Stomach (tissue), 4 donors: ENCODE measurements around the gene PCARE.

Experiments used
- EP300 ChIP-seq: sonication (generic); formaldehyde crosslinking; IDR thresholded peaks from one replicate; pipeline ENCODE4 v1.6.1; 2017; ENCODE audit warnings: antibody characterized with exemption
- POLR2A ChIP-seq, 4 donors: fragments of 450-650 bp; IDR thresholded peaks; one replicate each; pipeline ENCODE4 v1.6.1; 2016; ENCODE audit warnings: antibody characterized with exemption in 4 of 4, control low read depth in 2 of 4, mild to moderate bottlenecking in 1 of 4, moderate library complexity in 1 of 4
- POLR2AphosphoS5 ChIP-seq, 3 donors: sonication (generic); formaldehyde crosslinking; IDR thresholded peaks; one replicate each; pipeline ENCODE4 v1.6.1; 2016; ENCODE audit warnings: antibody characterized with exemption in 3 of 3
- TF ChIP-seq, protein P1 (sequence below), 7 experiments: fragments of 450-650 bp in 4 of 7; fragments of 200-600 bp in 3 of 7; sonication (generic) in 3 of 7; IDR thresholded peaks; one replicate each; pipeline ENCODE4 v1.5.1; 2016 to 2019; ENCODE audit warnings: antibody characterized with exemption in 7 of 7, control low read depth in 2 of 7, mild to moderate bottlenecking in 1 of 7

DNA sequence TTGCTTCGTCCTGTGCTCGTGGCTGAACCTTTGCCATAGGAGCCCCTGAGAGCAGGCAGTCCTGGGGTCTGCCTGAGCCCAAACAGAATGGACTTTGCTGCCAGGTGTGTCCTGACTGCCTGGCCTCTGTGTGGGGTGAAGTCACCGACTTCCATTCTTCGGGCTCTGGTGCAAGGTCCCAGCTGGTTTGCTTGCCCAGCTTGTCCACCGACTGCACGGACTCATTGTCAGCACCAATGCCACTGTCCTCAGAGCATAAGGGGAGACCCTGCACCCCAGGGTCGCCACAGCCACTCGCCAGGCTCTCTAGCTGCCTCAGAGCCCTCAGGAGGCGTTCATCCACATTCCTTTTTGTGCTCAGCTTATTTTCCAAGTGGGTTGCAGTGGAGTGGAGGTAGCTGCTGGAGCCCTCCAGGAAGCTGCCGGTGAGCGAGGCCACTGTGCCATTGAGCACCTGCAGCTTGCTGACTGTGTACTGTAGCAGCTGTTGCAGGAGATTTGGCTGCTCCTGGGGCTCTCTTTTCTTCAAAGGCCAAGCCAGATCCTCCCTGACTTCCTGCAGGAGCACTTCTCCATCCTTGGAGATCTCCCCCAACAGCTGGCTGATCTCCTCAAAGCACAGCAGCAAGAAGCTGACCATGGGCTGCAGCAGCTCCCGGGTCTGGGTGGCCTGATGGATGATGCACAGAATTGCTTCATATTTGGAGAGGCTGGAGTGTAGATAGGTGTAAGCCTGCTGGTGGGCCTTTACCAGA, 1.2 kb downstream of the PCARE start:
- TF ChIP-seq, protein P1, sequence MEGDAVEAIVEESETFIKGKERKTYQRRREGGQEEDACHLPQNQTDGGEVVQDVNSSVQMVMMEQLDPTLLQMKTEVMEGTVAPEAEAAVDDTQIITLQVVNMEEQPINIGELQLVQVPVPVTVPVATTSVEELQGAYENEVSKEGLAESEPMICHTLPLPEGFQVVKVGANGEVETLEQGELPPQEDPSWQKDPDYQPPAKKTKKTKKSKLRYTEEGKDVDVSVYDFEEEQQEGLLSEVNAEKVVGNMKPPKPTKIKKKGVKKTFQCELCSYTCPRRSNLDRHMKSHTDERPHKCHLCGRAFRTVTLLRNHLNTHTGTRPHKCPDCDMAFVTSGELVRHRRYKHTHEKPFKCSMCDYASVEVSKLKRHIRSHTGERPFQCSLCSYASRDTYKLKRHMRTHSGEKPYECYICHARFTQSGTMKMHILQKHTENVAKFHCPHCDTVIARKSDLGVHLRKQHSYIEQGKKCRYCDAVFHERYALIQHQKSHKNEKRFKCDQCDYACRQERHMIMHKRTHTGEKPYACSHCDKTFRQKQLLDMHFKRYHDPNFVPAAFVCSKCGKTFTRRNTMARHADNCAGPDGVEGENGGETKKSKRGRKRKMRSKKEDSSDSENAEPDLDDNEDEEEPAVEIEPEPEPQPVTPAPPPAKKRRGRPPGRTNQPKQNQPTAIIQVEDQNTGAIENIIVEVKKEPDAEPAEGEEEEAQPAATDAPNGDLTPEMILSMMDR (IDR thresholded peaks at IDR 0.05), result no peak
- TF ChIP-seq POLR2A (IDR thresholded peaks at IDR 0.05) (no peak), POLR2AphosphoS5 (IDR thresholded peaks at IDR 0.05) (no peak), EP300 (no peak)
